A549 treated with CORT108297 at 1 μM for 4 hours (cell line): ENCODE measurements around the gene RNF213. TPM values are rescaled to one million over a fixed set of nuclear protein-coding genes. Genes with fewer than 3 reads are reported as not detected.

Experiments
- total RNA-seq: library from RNA; stranded (reverse); fragments of 200-300 nt; extraction: Qiagen RNA extraction; gene quantifications from 5 replicates; pipeline ENCODE4 v1.2.3, GENCODE V29; 2022

Gene RNF213
- total RNA-seq, result 65.9 to 69.1 TPM (median 67.5 TPM) in 5 replicates

DNA sequence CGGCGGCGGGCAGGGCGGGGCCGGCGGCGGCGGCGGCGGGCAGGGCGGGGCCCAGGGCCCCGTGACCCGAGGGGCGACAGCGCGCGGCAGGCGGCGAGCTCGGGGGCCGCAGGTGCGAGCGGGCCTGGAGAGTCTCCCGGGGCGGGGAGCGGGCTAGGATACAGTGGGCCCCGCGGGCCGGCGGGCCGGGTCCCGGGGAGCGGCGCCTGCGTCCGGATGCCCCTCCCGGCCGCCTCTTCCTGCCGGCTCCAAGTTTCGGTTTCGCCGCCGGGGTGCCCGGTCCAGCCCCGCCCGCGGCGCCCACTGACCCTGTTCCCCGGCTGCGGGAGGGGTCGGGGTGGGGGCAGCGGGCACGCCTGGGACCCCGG, at the start of gene RNF213:
Gene RNF213 (plus strand): TSS at position 62 of the 368 bp plus-strand sequence. CDS start 2,830 bp downstream, outside the sequence.

DNA sequence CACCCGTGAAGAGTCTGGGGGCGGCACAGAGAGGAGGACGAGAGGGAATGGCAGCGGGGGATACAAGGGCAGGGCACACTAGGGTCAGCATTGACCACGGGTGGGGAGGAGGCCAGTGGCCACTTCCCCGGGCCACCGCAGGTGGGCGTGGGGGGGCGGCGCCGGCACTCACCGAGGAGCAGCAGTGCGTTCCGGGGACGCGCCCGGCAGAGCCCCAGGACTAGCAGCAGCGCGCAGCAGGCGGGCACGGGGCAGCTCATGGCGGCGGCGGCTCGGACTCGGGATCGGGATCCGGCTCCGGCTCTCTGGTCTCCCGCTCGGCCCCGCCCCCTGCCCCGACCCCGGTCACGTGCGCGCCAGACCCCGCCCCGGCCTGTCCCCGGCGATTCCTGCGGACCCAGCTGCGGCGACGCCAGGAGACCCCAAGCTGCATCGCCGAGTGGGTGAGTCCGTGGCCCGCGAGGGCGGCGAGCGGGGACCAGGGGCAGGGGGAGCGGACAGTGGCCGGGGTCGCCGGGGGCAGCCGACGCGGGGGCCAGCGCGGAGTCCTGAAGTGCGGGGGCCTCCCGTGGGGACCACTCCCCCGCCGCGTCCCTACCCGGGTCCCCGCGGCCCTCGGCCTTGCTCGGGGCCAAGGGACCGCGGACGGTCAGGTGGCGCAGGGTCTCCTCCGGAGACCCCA, 40.5 kb upstream of the RNF213 start, which contains the start of the genes SGSH and SLC26A11:
Gene SGSH (minus strand): TSS at position 280 of the 682 bp plus-strand sequence. CDS start 20 bp downstream, at position 260.
Gene SLC26A11 (plus strand): TSS at position 374 of the 682 bp plus-strand sequence. CDS start 1,134 bp downstream, outside the sequence.

DNA sequence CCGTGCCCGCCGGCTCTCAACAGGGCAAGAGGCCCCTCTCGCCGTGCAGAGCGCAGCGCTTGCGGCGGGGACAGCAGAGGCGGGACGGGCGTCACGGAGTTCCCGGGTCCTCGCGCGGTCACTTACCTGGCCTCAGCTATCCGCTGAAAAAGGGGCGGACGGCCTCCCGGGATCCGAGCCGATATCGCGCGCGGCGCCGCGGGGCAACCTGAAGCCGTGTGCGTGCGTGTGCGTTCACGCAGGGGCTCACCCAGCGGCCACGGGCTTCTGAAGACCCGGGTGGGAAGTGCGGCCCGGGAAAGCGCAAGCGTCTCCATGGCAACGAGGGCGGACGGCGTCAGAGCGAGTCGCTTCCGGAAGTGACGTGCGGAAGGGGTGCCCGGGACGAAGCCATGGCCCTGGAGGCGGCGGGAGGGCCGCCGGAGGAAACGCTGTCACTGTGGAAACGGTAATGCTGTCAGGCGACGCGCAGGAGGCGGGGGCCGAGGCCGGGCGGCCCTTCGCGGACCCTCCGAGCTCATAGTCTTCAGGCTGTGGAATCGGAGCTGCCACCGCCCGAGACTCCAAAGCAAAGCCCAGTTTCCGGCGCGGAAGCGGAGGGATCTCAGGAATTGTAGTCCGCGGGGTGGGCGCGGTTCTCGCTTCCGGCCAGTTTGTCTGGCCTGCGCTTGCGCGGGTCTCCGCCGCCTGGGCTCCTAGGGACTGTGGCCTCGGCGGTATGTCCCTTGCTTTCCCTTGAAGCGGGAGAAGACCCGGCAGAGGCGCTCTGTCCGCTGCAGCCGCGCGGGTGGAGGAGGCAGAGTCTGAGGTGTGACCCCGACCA, 154.4 kb downstream of the RNF213 start, which contains the start of gene ENDOV:
Gene ENDOV (plus strand): TSS at position 365 of the 823 bp plus-strand sequence. CDS start 28 bp downstream, at position 393.

Other genes with a start within 250 kb of the RNF213 start
- 6.0 to 11.2 TPM (median 8.9 TPM) in 5 replicates for gene TBC1D16, start 225.0 kb upstream of the RNF213 start, total RNA-seq
- gene CCDC40, start 224.2 kb upstream of the RNF213 start, total RNA-seq, result 5.2 to 7.3 TPM (median 5.8 TPM) in 5 replicates
- 45.0 to 63.0 TPM (median 58.2 TPM) in 5 replicates for gene GAA, start 159.3 kb upstream of the RNF213 start, total RNA-seq
- gene EIF4A3, start 113.7 kb upstream of the RNF213 start, total RNA-seq, result 198 to 217 TPM (median 211 TPM) in 5 replicates
- 0.06 to 0.27 TPM (median 0.13 TPM) in 5 replicates for gene CARD14, start 90.8 kb upstream of the RNF213 start, total RNA-seq
- 16.1 to 28.5 TPM (median 25.6 TPM) in 5 replicates for gene SGSH, start 40.5 kb upstream of the RNF213 start, total RNA-seq
- gene SLC26A11, start 40.4 kb upstream of the RNF213 start, total RNA-seq, result 12.2 to 18.4 TPM (median 15.9 TPM) in 5 replicates
- 38.6 to 53.3 TPM (median 52.5 TPM) in 5 replicates for gene ENDOV, start 154.3 kb downstream of the RNF213 start, total RNA-seq
- gene NPTX1, start 215.8 kb downstream of the RNF213 start, total RNA-seq, result 78.5 to 156 TPM (median 115 TPM) in 5 replicates